ENCODE results near the gene ACOX3. TPM values are rescaled to one million over a fixed set of nuclear protein-coding genes. Genes with fewer than 3 reads are reported as not detected.

Gene ACOX3
- total RNA-seq, 1 experiment from 2014 or later: 12.2 TPM

DNA sequence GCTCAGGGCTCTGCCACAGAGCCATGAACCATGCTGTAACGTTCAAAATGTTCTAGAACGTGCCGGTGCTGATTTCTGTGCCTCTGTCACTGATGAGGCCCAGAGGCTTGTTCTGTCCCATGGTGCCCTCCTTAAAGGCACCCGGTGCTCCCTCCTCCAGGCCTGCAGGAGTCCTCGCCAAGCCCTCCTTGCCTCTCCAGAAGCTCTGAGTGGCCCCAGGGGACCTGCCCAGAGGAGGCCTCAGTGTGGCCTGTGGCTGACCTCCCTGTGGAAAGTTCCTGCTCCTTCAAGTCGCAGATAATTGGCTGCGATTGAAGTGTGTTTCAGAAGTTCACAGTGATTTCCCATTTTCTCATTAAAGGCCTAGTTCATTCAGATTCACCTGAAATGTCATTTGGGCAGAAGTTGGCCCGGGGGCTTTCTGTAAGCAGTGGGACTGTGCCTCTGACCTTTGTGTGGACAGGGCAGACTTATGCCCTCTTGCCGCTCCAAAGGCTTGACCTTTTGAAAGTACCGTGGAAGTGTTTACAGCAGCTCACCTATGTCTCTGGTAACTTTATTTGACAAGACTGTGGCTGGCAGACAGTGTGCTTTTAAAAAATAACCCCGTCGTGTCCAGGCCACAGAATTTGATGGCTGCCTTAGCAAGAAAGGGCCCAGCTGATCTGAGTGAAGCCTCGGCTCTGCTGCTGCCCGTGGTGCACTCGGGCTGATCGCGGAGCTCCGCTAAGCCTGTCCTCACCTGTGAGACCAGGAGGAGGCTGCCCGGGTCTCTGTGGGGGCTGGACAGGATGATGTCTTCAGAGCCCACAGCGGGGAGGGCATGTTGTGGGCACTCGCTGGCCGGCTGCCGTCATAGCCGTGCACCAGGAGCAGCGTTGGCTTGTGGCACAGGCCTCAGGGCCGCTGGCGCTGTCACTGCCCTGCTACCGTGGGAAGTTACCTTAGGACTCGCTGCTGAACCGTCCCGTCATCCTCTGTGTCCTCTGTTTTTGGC is 25.4 kb upstream of the ACOX3 start:
- ATAC-seq (no peak), DNase-seq (no peak)
- H3K36me3 ChIP-seq (ENCODE audit: low read depth, low read length): peaks cover 3% of the 10 kb centered on the region; the same call in 1 of the 2 replicates
- H3F3A ChIP-seq (ENCODE audit: low read length, unreplicated experiment): no peaks in the 10 kb centered on the region
- H4K20me1 ChIP-seq (ENCODE audit: low read length): no peaks in the 10 kb centered on the region
- POLR2A ChIA-PET (ENCODE audit: unreplicated experiment): no interaction called here
- no TSS peak for BruUV-seq (replicated peaks)
- TF ChIP-seq EZH2 (IDR thresholded peaks at IDR 0.05; ENCODE audit: low read length, unreplicated experiment): no peak
- no peak overlapping the region for H3K4me2 ChIP-seq (ENCODE audit: low read length)
- no peak overlapping the region for H3K27ac ChIP-seq (ENCODE audit: low read length)
- no peak overlapping the region for H2AFZ ChIP-seq (ENCODE audit: low read length)
- H3K9me3 ChIP-seq (ENCODE audit: low read length): no peaks in the 10 kb centered on the region
- H3K4me1 ChIP-seq (ENCODE audit: insufficient read depth, low read length): no peaks in the 10 kb centered on the region
- H3K27me3 ChIP-seq (ENCODE audit: low read length): no peaks in the 10 kb centered on the region
- intact Hi-C loops (cut with micrococcal nuclease): no loop called here
- no peak overlapping the region for H3K4me3 ChIP-seq (ENCODE audit: low read length)
- no peak overlapping the region for H3K9ac ChIP-seq (ENCODE audit: low read length)
- CTCF ChIA-PET: interaction anchor here (0.5 kb wide), 1 partner anchor 26 kb away, joined by 3 read pairs; no protein-coding TSS in a partner anchor
- no peaks in the 10 kb centered on the region for H3K9me2 ChIP-seq (replicated peaks; ENCODE audit: low read length)
- no peaks in the 10 kb centered on the region for H3K79me2 ChIP-seq (ENCODE audit: low read length)

DNA sequence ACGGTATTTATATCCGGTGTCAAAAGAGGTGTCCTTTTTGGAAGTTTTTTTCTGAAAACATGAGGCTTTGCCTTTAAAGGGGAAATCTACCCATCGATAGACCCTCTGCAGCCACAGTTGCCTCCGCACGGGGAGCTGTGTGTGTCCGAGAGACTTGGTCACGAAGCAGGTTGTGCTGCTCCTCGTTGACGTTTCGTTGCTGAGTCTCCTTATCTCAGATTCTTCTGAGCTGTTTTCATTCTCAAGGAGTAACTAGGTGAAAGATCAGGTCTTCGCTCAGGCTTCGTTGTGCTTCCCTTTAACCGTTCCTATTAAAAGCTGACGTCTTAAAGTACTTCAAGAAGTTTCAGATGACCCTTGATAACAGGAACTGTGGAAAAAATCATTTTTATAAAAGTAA is 23.9 kb upstream of the ACOX3 start:
- ATAC-seq (no peak), DNase-seq (no peak)
- ChIA-PET POLR2A (ENCODE audit: unreplicated experiment) (no interaction called here), CTCF (no interaction called here)
- no TSS peak for BruUV-seq (replicated peaks)
- Histone ChIP-seq H3K9me3 (ENCODE audit: low read length) (no peaks in the 10 kb centered on the region), H3F3A (ENCODE audit: low read length, unreplicated experiment) (no peaks in the 10 kb centered on the region), H3K36me3 (ENCODE audit: low read depth, low read length) (peaks cover 3% of the 10 kb centered on the region; the same call in 1 of the 2 replicates), H3K27me3 (ENCODE audit: low read length) (no peaks in the 10 kb centered on the region), H3K4me3 (ENCODE audit: low read length) (no peak overlapping the region), H3K9me2 (replicated peaks; ENCODE audit: low read length) (no peaks in the 10 kb centered on the region), H3K79me2 (ENCODE audit: low read length) (no peaks in the 10 kb centered on the region), H3K4me2 (ENCODE audit: low read length) (no peak overlapping the region), H2AFZ (ENCODE audit: low read length) (no peak overlapping the region), H3K4me1 (ENCODE audit: insufficient read depth, low read length) (peaks cover 4% of the 10 kb centered on the region; the same call in 1 of the 2 replicates), H4K20me1 (ENCODE audit: low read length) (no peaks in the 10 kb centered on the region), H3K9ac (ENCODE audit: low read length) (no peak overlapping the region), H3K27ac (ENCODE audit: low read length) (no peak overlapping the region)
- TF ChIP-seq EZH2phosphoT487 (IDR thresholded peaks at IDR 0.05; ENCODE audit: borderline replicate concordance, low read length) (no peak), EZH2 (IDR thresholded peaks at IDR 0.05; ENCODE audit: low read length, unreplicated experiment) (no peak)
- TF ChIP-seq, protein P1, sequence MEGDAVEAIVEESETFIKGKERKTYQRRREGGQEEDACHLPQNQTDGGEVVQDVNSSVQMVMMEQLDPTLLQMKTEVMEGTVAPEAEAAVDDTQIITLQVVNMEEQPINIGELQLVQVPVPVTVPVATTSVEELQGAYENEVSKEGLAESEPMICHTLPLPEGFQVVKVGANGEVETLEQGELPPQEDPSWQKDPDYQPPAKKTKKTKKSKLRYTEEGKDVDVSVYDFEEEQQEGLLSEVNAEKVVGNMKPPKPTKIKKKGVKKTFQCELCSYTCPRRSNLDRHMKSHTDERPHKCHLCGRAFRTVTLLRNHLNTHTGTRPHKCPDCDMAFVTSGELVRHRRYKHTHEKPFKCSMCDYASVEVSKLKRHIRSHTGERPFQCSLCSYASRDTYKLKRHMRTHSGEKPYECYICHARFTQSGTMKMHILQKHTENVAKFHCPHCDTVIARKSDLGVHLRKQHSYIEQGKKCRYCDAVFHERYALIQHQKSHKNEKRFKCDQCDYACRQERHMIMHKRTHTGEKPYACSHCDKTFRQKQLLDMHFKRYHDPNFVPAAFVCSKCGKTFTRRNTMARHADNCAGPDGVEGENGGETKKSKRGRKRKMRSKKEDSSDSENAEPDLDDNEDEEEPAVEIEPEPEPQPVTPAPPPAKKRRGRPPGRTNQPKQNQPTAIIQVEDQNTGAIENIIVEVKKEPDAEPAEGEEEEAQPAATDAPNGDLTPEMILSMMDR (conservative IDR thresholded peaks at IDR 0.05; ENCODE audit: low read depth, low read length): no peak
- intact Hi-C loops (cut with micrococcal nuclease): no loop called here

DNA sequence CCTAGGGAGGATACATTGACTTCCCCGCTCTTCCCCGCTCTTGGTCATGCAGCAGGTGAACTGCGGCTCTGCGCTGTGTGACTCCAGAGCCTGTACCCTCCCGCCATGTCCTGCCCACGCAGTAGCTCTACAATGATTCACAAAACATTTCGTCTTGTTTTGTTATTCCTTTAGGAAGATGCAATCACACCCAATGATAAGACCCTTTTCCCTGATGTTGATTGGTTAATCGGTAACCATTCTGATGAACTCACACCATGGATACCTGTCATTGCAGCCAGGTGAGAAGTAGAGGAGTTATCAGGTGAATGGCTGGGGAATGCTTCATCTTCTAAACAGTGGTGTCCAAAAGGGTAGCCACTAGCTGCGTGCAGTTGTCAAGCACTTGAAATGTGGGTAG is 23.3 kb upstream of the ACOX3 start:
- intact Hi-C loops (cut with micrococcal nuclease): no loop called here

More for the DNA sequence above, 23.3 kb upstream of the ACOX3 start:
- Histone ChIP-seq H2AFZ (ENCODE audit: low read length) (no peak overlapping the region), H3K4me2 (ENCODE audit: low read length) (no peak overlapping the region), H3K27ac (ENCODE audit: low read length) (no peak overlapping the region), H3K79me2 (ENCODE audit: low read length) (no peaks in the 10 kb centered on the region), H3K9me2 (replicated peaks; ENCODE audit: low read length) (no peaks in the 10 kb centered on the region), H3F3A (ENCODE audit: low read length, unreplicated experiment) (no peaks in the 10 kb centered on the region), H3K27me3 (ENCODE audit: low read length) (no peaks in the 10 kb centered on the region), H3K4me3 (ENCODE audit: low read length) (no peak overlapping the region), H3K36me3 (ENCODE audit: low read depth, low read length) (no peaks in the 10 kb centered on the region), H3K9ac (ENCODE audit: low read length) (no peak overlapping the region), H3K9me3 (ENCODE audit: low read length) (no peaks in the 10 kb centered on the region), H4K20me1 (ENCODE audit: low read length) (no peaks in the 10 kb centered on the region), H3K4me1 (ENCODE audit: insufficient read depth, low read length) (peaks cover 4% of the 10 kb centered on the region; the same call in 1 of the 2 replicates)
- ATAC-seq: no peak
- no peak for DNase-seq
- BruUV-seq (replicated peaks): no TSS peak
- POLR2A ChIA-PET (ENCODE audit: unreplicated experiment): no interaction called here
- CTCF ChIA-PET: no interaction called here
- TF ChIP-seq, protein P1 (conservative IDR thresholded peaks at IDR 0.05; ENCODE audit: low read depth, low read length): no peak
- TF ChIP-seq EZH2phosphoT487 (IDR thresholded peaks at IDR 0.05; ENCODE audit: borderline replicate concordance, low read length) (no peak), EZH2 (IDR thresholded peaks at IDR 0.05; ENCODE audit: low read length, unreplicated experiment) (no peak)
